DMS153 (cell line): ENCODE data around the gene AKAP4.
A peak's percentile ranks its signal among the peaks of the same experiment; 100 is the strongest.

Experiments used
- DNase-seq: peaks from one replicate; lab custom pipeline; 2025; lab: John Stamatoyannopoulos, UW

Gene AKAP4, protein sequence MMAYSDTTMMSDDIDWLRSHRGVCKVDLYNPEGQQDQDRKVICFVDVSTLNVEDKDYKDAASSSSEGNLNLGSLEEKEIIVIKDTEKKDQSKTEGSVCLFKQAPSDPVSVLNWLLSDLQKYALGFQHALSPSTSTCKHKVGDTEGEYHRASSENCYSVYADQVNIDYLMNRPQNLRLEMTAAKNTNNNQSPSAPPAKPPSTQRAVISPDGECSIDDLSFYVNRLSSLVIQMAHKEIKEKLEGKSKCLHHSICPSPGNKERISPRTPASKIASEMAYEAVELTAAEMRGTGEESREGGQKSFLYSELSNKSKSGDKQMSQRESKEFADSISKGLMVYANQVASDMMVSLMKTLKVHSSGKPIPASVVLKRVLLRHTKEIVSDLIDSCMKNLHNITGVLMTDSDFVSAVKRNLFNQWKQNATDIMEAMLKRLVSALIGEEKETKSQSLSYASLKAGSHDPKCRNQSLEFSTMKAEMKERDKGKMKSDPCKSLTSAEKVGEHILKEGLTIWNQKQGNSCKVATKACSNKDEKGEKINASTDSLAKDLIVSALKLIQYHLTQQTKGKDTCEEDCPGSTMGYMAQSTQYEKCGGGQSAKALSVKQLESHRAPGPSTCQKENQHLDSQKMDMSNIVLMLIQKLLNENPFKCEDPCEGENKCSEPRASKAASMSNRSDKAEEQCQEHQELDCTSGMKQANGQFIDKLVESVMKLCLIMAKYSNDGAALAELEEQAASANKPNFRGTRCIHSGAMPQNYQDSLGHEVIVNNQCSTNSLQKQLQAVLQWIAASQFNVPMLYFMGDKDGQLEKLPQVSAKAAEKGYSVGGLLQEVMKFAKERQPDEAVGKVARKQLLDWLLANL

DNA sequence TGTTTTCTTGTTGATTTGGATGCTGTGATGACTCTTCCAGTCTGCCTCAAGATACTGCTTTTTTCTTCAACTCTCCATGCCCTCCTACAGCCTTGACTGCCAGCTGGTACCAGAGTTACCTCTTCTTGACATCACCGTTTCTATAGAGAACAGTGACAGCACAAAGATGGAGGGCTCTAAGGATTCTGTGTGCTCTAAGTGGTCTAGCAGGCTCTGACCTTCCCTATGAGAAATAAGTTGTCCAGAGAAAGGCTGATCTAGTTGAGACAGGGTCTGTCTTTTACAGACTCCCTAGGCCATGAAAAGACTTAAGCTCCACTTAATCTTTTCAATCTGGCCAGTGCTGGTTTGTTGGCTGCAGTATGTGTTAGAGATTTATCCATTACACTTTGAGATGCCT lies at the start of gene AKAP4:
AKAP4 (minus strand) TSS at position 101 of the 400 bp plus-strand sequence. CDS start 118 bp downstream, outside the sequence.
- DNase-seq: no peak

DNA sequence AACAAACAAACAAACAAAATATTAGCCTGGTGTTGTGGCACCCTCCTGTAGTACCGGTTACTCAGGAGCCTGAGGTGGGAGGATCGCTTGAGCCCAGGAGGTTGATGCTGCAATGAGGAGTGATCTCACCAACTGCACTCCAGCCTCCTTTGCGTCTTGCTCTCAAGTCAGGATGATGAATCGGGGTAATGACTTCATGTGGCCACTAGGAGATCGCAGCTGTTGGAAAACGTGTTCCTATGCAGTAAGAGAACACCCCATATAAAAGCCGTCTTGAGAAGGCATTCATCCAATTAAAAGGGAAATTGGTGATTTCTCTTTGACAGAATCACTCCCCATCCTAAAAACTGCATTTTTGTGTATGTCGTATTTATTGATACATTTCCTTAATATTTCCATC lies 10.7 kb upstream of the AKAP4 start:
- DNase-seq: peak; percentile 0

DNA sequence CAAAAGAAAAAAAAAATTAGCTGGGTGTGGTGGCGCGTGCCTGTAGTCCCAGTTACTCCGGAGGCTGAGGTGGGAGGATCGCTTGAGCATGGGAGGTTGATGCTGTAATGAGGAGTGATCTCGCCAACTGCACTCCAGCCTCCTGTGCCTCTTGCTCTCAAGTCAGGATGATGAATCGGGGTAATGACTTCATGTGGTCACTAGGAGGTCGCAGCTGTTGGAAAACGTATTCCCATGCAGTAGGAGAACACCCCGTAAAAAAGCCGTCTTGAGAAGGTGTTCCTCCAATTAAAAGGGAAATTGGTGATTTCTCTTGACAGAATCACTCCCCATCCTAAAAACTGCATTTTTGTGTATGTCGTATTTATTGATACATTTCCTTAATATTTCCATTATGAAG lies 5.9 kb upstream of the AKAP4 start:
- no peak for DNase-seq

DNA sequence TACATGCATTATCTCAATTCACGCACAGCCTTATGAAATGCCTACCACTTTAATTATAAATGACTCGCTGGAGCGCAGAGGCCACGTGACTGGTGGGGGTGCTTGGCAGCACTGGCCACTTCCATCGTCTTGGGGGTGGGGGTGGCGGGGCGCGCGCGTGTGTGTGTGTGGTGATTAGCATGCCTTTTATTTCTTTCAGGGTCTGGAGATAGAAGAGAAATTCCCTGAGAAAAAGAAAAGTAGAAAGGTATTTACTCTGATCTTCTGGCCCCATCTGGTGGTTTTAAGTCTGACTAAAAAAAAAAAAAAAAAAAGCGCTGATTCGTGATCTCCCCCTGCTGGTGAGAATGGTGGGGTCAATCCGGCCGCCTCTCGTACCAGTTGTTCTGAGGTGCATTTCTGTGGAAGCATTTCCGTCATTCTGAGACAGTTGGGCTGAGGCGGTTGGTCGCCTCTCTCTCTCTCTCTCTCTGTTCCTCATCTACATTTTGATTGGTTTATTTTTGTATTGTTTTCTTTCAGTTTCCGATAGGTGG lies 3.6 kb upstream of the AKAP4 start, which contains the start of gene CCNB3:
CCNB3 (plus strand) TSS at position 402 of the 536 bp plus-strand sequence. CDS start 80,399 bp downstream, outside the sequence.
- peak; percentile 37 for DNase-seq

DNA sequence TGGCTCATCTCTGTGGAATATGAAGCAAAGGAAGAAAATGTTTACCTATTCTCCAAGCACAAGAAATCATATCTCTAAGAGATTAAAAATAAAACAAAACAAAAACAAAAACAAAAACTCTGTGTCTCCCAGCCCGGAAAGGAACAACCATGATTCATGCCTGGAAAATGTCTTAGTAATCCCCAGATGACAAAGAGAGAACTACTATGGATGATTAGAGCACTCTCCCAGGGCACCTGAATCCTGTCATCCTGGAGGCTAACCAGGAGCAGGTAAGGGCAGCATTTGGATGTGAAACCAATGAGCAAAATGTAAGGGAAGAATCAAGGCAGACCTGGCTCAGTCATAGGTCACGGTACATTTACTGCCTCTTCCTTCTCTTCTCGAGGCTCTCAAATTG lies 1.7 kb upstream of the AKAP4 start:
- DNase-seq: no peak

DNA sequence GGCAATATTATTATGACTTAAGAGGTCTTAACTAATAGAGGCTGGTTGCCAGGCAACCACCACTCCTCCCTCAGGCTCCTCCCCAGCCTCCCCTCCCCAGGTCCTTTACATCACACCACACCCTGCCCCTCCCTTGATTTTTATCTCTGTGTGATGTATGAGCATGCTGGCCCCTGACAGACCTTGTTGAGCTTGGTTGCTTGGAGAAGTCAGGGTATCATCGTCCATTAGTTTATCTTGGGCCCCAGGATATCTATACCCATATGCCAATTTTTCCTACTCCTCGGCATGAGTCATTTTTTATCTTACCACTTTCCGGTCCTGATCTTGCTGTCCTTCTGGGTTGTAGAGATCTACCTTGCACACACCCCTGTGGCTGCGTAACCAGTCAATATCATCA lies 2.5 kb downstream of the AKAP4 start:
- DNase-seq: no peak

DNA sequence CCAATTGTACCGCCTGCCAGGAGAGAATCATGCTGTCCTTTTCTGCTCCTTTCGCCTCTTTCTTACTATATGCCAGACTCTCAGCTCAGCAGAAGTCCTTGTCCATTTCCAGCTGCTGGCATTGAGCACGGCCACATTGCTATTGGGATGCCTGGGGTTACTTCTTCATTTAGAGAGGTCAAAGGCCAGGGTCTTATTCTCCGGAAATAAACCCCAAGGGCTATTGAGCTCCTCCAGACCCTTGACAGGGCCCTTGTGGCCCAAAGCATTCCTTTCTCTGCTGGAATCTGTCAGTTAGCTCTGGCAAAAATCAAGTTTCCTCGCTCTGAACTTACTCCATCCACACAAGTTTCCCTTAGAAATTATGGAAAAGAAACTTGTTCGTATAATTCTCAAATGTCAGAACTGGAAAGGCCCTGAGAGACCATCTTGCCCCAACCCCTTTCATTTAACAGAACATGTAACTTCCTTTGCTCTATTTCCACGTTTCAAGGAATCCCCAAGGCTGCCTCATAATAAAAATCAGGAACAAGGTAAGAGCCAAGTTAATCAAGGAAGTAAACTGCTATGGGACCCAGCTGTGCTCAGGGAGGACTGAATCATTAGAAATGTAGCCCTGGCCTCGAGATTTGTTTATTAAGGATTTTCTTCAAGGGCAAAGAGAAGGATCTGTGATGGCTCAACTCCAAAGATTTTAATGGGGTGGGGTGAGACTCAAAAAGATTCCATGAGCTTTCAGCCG lies 11.8 kb downstream of the AKAP4 start:
- DNase-seq: no peak

GRCh38 chrX:50183891-50184290 lies 16.9 kb downstream of the AKAP4 start:
- no peak for DNase-seq

DNA sequence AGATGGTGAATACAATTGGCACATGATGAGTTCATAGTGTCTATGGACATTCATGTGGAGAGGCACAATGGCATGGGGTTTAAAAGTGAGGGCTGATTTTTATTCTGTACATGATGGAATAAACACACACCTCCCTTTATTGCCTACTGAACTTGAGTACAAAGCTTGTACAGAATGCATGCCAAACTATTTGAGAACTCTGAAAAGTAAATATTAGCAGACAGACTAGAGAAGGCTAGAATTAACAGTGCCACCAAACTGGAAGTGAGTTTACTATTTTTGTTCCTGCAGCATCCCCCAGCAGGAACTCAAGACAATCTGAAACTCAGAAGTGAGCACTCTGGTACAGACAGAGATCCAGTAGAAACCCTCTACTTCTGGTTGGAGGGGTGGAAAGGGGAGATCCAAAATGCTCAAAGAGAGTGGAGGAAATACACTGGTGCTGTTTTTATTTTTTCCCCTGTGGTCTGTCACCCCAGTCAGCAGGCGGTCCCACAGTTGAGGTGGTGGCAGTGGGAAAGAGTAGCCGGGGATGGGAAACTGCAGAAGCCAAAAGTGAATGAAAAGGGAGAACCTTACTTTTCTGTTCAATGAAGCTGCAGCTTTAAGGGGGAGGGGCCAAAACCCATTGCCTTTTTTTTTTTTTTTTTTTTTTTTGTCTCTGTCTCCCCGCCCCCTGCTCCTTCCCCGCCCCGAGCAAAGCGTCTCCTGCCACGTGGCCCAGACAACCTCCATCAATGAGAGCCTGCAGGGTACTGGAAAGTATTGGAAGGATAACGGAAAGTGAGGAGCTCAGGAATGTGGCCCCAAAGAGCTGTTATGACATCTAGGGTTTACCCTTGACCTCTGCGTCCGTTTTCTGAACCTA lies 20.5 kb downstream of the AKAP4 start:
- no peak for DNase-seq

DNA sequence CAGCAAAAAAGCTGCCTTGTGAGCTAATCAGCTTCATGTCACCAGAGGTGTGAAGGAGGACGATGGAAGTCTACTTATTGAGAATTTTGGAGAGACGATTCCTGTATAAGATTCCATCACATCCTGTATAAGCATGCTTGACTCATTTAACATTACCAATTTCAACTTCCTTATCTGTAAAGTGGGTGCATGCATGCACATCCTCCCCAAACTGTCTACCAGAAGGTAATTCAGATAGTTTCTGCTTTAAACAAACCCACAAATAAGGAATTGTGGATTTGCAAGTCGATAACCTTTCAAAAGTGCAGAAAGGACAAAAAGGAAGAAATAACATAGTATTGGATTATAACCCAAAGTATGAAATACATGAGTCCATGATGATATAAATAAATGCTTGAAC lies 31.1 kb downstream of the AKAP4 start:
- no peak for DNase-seq

DNA sequence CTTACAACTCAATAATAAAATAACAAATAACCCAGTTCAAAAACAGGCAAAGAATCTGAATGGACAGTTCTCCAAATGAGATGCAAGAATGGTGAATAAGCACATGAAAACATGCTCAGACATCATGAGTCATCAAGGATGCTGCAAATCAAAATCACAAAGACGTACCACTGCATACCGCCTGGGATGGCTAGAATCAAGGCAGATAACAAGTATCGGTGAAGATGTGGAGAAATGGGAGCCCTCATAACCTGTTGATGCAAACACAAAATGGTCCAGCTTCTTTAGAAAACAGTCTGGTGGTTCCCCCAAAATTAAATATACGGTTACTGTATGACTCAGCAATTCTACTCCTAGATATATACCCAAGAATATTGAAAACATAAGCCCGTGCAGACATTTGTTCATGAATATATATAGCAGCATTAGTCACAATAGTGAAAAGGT lies 32.5 kb downstream of the AKAP4 start:
- no peak for DNase-seq

DNA sequence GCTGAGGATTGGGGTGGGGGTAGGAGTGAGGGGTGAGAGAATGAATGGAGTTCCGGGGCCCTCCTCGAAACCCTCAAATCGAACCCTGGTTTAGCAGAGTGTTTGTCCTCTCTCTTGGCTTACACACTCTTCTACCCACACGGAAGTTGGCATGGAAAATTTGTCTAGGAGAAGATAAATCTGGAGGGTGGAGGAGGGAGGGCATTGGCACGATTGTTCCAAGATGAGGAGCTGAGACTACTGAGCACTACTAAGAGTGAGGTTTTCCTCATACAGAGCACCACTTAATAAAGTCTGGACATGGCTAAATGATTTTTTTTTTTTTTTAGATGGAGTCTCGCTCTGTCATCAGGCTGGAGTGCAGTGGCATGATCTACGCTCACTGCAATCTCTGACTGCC lies 33.4 kb downstream of the AKAP4 start:
- DNase-seq: no peak

GRCh38 chrX:50165727-50166126 lies 35.1 kb downstream of the AKAP4 start:
- DNase-seq: no peak

GRCh38 chrX:50161127-50161526 lies 39.7 kb downstream of the AKAP4 start:
- no peak for DNase-seq

DNA sequence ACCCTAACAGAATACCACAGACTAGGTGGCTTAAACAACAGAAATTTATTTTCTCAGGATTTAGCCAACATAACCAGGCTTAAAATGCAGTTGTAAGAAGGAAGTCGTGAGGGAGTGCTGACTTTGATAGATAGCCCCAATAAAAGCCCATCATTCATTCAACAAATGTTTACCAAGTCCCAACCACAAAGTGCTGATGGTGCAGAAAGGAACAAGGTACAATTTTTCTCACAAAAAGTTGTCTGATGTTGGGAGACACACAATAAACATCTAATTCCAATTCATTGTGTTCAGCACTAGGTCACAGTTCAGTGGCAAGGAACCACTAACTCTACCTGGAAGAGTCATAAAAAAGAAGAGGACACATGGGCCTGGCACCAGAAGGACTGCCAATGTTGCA lies 42.2 kb downstream of the AKAP4 start:
- DNase-seq: no peak

GRCh38 chrX:50157545-50158135 lies 43.2 kb downstream of the AKAP4 start:
- no peak for DNase-seq

DNA sequence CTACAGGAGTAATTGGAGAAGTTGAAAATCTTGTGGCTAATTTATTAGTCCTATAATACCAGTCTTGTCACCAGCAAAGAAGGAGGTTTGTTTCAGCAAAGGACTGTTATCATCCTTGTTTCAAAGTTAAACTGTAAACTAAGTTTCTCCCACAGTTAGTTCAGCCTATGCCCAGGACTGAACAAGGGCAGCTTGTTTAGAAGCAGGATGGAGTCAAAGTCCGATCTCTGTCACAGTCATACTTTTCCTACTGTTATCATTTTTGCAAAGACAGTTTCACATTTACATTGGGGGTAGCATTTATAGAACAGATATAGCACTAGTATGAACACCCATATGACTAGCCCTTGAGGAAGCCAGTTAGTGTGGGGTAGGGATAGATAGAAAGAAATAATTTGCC lies 46.4 kb downstream of the AKAP4 start:
- no peak for DNase-seq

DNA sequence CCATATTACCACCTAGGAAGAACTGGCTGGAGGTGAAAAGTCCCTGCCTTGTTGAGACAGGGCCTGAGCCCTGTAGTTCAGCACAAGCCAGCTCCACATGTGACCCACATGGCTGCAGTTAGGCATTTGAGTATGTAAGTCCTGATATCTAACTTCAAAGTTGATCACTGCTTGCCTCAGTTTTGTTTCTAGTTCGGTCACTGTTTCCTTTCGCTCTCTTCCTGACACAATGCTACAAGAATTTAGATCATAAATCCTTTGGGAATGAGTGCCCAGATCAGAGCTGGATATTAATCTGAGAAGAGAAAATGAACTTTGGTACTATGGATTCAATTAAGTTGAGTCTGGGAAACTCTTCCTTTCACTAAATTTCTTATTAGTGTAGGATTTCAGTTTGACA lies 48.4 kb downstream of the AKAP4 start:
- DNase-seq: no peak

DNA sequence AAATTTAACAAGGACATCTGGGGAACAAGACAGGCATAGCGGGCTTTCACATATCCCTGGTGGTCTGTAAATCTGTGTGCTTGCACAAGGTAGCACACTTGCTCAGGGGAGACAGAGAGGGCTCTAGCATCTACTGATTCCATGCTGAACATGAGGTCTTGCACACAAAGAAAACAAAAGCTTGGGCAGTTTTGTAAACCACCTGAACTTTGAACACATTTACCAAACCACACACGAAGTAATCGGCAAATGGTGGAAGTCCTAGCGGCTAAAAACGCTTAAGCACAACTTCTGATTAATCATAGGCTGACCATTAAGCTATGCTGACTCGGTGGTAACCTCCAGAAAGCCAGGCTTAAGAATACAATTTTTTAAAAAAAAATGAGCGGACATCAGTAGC lies 52.8 kb downstream of the AKAP4 start:
- no peak for DNase-seq
